Neural cell (in vitro differentiated cells): ENCODE data around the gene GPER1. TPM values are rescaled to one million over a fixed set of nuclear protein-coding genes. Genes with fewer than 3 reads are reported as not detected.

ENCODE experiments used
- H2AFZ ChIP-seq: fragments of 200-600, 300-800 bp; sonication (generic), shearing (Covaris generic); 2 replicates; pipeline ENCODE4 v1.6.0; 2014; ENCODE audit warnings: low read depth, mild to moderate bottlenecking, antibody characterized with exemption, low read length, moderate library complexity
- H3F3A ChIP-seq: fragments of 200-600 bp; shearing (Covaris generic); 2 replicates; pipeline ENCODE4 v1.6.1; 2016; ENCODE audit warnings: mild to moderate bottlenecking, moderate library complexity, mixed read lengths, antibody characterized with exemption, low read length; ENCODE audit not compliant: insufficient read depth, poor library complexity, severe bottlenecking
- H3K27ac ChIP-seq: fragments of 200-600, 300-800 bp; sonication (generic), shearing (Covaris generic); 2 replicates; pipeline ENCODE4 v1.5.1; 2014; ENCODE audit warnings: mild to moderate bottlenecking, low read length, moderate library complexity
- H3K27me3 ChIP-seq: fragments of 300-800, 200-600 bp; sonication (generic), shearing (Covaris generic); 2 replicates; pipeline ENCODE4 v1.6.0; 2014; ENCODE audit warnings: mild to moderate bottlenecking, low read depth, low read length, moderate library complexity; ENCODE audit not compliant: insufficient read depth
- H3K36me3 ChIP-seq: fragments of 300-800, 200-600 bp; sonication (generic), shearing (Covaris generic); 2 replicates; pipeline ENCODE4 v1.5.1; 2014; ENCODE audit warnings: mild to moderate bottlenecking, antibody characterized with exemption, low read length, moderate library complexity; ENCODE audit not compliant: insufficient read depth
- H3K4me2 ChIP-seq: fragments of 300-800, 200-600 bp; sonication (generic), shearing (Covaris generic); 2 replicates; pipeline ENCODE4 v1.6.0; 2014; ENCODE audit warnings: mild to moderate bottlenecking, low read length
- H3K4me3 ChIP-seq: fragments of 300-800, 200-600 bp; sonication (generic), shearing (Covaris generic); 2 replicates; pipeline ENCODE4 v1.5.1; 2014; ENCODE audit warnings: mild to moderate bottlenecking, low read length, moderate library complexity
- H3K79me2 ChIP-seq: fragments of 200-600 bp; shearing (Covaris generic); replicated peaks from 2 replicates; pipeline ENCODE4 v1.6.0; 2014; ENCODE audit warnings: mild to moderate bottlenecking, low read length, moderate library complexity; ENCODE audit not compliant: insufficient read depth
- H3K9ac ChIP-seq: fragments of 300-800, 200-600 bp; sonication (generic), shearing (Covaris generic); 2 replicates; pipeline ENCODE4 v1.6.1; 2016; ENCODE audit warnings: mild to moderate bottlenecking, low read length, mixed read lengths
- H3K9me2 ChIP-seq: fragments of 200-600 bp; shearing (Covaris generic); 2 replicates; pipeline ENCODE4 v1.6.1; 2016; ENCODE audit warnings: mild to moderate bottlenecking, low read length, mixed read lengths; ENCODE audit not compliant: insufficient read depth
- H3K9me3 ChIP-seq: fragments of 200-600, 300-800 bp; sonication (generic), shearing (Covaris generic); 2 replicates; pipeline ENCODE4 v1.6.1; 2016; ENCODE audit warnings: mild to moderate bottlenecking, mixed run types, low read length, moderate library complexity, mixed read lengths
- H4K20me1 ChIP-seq: fragments of 200-600 bp; shearing (Covaris generic); 2 replicates; pipeline ENCODE4 v1.6.1; 2016; ENCODE audit warnings: mild to moderate bottlenecking, mixed run types; ENCODE audit not compliant: insufficient read depth
- CTCF ChIP-seq: fragments of 450-650 bp; IDR thresholded peaks from 2 replicates; pipeline ENCODE4 v1.5.1; 2014; ENCODE audit warnings: antibody characterized with exemption, mild to moderate bottlenecking, moderate library complexity; ENCODE audit not compliant: poor library complexity, severe bottlenecking
- EP300 ChIP-seq: fragments of 450-650 bp; conservative IDR thresholded peaks from 2 replicates; pipeline ENCODE4 v1.6.1; 2014; ENCODE audit warnings: antibody characterized with exemption, mild to moderate bottlenecking, moderate library complexity; ENCODE audit not compliant: poor library complexity, severe bottlenecking
- EZH2 ChIP-seq: fragments of 200-600, 300-800 bp; shearing (Covaris generic), sonication (generic); IDR thresholded peaks from 2 replicates; pipeline ENCODE4 v1.6.1; 2014; ENCODE audit warnings: antibody characterized with exemption, low read length, borderline replicate concordance, mild to moderate bottlenecking; ENCODE audit not compliant: insufficient read depth, poor library complexity, severe bottlenecking
- MXI1 ChIP-seq: fragments of 450-650 bp; conservative IDR thresholded peaks from 2 replicates; pipeline ENCODE4 v1.6.1; 2014; ENCODE audit warnings: antibody characterized with exemption, mild to moderate bottlenecking; ENCODE audit not compliant: poor library complexity, severe bottlenecking
- POLR2AphosphoS5 ChIP-seq: IDR thresholded peaks from 2 replicates; pipeline ENCODE4 v1.6.1; 2012
- RAD21 ChIP-seq: fragments of 450-650 bp; conservative IDR thresholded peaks from 2 replicates; pipeline ENCODE4 v1.6.1; 2014; ENCODE audit warnings: antibody characterized with exemption, mild to moderate bottlenecking, moderate library complexity
- REST ChIP-seq: IDR thresholded peaks from 2 replicates; pipeline ENCODE4 v1.6.1; 2012; ENCODE audit warnings: borderline replicate concordance
- SMC3 ChIP-seq: fragments of 450-650 bp; conservative IDR thresholded peaks from 2 replicates; pipeline ENCODE4 v1.6.1; 2014; ENCODE audit warnings: antibody characterized with exemption, mild to moderate bottlenecking, moderate library complexity; ENCODE audit not compliant: poor library complexity
- TAF1 ChIP-seq: IDR thresholded peaks from 2 replicates; pipeline ENCODE4 v1.6.1; 2012; ENCODE audit warnings: low read depth
- polyA plus RNA-seq: library from polyadenylated mRNA; depleted of rRNA; stranded (reverse); fragments of >200 nt; gene quantifications from 2 replicates; pipeline ENCODE4 v1.2.3, GENCODE V29; 2014

The GPER1 gene
- polyA plus RNA-seq, 1 donor from 2014 or later = not detected

- H4K20me1 ChIP-seq = no peaks in the 10 kb centered on the region
- H3K4me3 ChIP-seq = no peak overlapping the region
- H3K9me3 ChIP-seq = no peaks in the 10 kb centered on the region
- no peak overlapping the region for H3K27ac ChIP-seq
- no peak overlapping the region for H3K9ac ChIP-seq
- H3K79me2 ChIP-seq = no peaks in the 10 kb centered on the region
- H3F3A ChIP-seq = no peaks in the 10 kb centered on the region
- H3K9me2 ChIP-seq = no peaks in the 10 kb centered on the region
- no peak overlapping the region for H3K4me2 ChIP-seq
- H3K36me3 ChIP-seq = no peaks in the 10 kb centered on the region
- no peaks in the 10 kb centered on the region for H3K27me3 ChIP-seq
- TF ChIP-seq TAF1 = no peak
- TF ChIP-seq RAD21 = no peak
- no peak for TF ChIP-seq POLR2AphosphoS5
- no peak for TF ChIP-seq EZH2
- no peak for TF ChIP-seq MXI1
- TF ChIP-seq REST = no peak
- no peak for TF ChIP-seq SMC3
- TF ChIP-seq CTCF = no peak
- no peak for TF ChIP-seq EP300
- no peak overlapping the region for H2AFZ ChIP-seq
Measured at GRCh38 chr7:1085266-1085665, 2.6 kb upstream of the GPER1 start.

- Histone ChIP-seq H3K27me3 (no peaks in the 10 kb centered on the region), H3K9me3 (no peaks in the 10 kb centered on the region), H3K79me2 (no peaks in the 10 kb centered on the region), H3K27ac (no peak overlapping the region), H3K4me3 (no peak overlapping the region), H3K9me2 (no peaks in the 10 kb centered on the region), H4K20me1 (no peaks in the 10 kb centered on the region), H3K36me3 (no peaks in the 10 kb centered on the region), H3K9ac (no peak overlapping the region), H3K4me2 (no peak overlapping the region), H2AFZ (no peak overlapping the region), H3F3A (no peaks in the 10 kb centered on the region)
- no peak for TF ChIP-seq SMC3
- no peak for TF ChIP-seq EP300
- no peak for TF ChIP-seq TAF1
- no peak for TF ChIP-seq RAD21
- no peak for TF ChIP-seq EZH2
- TF ChIP-seq REST = no peak
- TF ChIP-seq POLR2AphosphoS5 = no peak
- no peak for TF ChIP-seq CTCF
- TF ChIP-seq MXI1 = no peak
Measured at GRCh38 chr7:1085910-1086421, 1.9 kb upstream of the GPER1 start.
